ENCODE results near the gene OSM.
"Not testable (repeated sequence)": the region's sequence is repeated elsewhere in the genome, so short reads cannot be mapped to it uniquely, and the experiment has no call there.

Gene OSM

DNA sequence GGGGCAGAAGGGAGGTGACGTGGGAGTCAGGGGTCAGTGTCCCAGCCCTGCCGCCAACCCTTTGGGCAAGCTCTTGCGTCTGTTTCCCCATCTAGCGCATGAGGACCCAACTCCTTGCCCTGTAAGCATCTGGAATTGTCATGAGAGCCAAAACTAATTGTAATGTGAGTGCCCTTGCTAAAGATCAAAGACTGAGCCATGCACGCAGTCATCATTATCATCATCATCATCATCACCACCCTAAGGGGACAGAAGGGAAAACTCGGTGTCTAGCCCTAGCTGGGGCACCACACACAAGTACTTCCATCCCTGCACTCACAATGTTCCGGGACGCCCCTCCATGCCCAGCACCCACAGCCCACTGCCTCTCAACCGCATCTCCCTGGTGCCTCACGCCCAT, 22.6 kb downstream of the OSM start:
- DNase-seq, result no peak

DNA sequence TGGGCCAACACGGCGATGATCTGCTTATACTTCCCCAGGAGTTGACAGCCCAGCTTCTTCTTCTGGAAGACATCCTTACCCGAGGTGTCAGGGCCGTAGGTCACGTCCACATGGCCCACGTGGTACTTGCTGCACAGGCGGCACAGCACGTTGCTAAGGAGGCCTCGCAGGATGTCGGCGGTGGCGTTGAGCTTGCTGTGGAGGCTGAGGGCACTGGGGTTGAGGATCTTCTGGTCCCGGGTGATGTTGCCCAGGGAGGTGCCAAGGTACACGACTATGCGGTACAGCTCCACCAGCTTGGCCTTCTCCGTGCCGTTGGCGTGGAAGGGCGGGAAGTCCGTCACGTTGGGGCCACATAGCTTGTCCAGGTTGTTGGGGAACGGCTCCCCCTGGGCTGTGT, 23.0 kb downstream of the OSM start:
- no peak for DNase-seq

DNA sequence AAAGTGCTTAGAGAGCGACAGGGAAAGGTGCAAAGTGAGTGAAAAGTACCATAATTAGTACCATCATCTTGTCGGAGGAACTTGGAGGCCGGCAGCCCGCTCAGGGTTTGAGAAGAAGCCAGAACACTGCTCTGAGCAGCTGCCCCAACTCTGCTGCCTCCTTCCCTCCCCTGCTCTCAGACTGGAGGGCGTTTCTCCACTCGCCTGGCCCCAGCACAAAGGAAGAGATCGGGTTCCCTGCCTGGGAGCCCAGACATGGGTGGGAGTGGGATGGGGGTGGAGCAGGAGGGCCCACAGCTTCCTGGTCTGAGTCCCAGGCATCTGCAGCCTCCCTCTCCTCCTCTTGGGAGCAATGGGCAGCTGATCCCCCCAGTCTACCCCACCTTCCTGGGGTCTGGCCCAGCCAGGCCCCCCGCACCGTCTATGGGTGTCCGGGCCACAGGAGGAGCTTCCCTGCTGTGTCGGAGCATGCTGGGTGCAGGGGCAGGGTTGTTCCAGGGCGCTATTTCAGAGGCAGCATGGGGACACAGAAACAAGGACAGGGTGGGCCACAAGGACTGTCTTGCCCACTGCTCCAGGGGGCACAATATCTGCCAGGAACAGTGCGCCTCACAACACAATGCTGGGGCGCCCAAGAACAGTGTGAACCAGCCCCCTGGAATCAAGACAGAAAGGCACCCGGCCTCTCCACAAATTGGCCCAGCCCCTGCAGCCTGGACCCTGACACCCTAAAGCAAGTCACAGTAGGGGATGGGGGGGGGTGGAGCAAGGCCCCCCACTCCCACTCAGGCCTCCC, 24.9 kb downstream of the OSM start:
- DNase-seq, result no peak

DNA sequence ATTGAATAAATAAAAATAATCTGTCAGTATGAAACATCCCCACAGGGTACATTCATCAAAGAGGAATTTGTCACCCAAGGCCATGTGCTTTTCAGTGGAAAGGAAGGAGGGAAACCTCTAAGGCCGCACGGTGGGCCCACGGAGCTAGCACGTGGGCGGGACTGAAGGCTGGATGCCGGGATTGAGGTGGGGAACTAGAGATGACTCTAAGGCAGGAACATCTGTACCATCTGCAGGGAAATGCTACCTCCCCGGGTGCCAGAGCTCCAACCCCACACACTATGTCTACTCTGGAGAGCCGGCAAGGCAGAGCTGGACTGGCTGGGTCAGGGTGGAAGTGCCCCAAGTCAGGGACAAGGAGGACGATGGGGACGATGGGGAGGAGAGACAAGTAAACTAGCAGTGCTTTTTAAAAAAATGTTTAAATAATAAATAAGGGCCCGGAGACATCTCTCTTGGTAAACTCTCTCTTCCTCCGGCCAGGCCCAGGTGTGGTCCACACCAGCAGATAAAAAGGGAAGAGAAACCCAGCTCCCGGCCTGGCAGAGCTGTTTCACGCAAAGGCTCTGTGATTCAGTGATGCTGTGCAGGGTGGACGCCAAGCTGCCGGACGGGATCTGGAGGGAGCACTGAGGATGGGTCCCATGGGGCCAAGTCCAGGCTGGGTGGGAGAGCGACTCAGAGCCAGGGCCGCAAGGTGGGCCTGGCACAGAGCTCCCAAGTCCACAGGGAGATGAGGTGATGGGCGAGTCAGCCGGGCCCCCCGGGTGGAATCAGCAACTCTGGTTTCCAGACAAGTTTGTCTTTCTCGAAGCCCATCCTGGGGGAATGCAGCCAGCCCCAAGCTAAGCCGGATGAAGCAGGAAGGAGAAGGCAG, 25.9 kb downstream of the OSM start:
- DNase-seq, result no peak

GRCh38 chr22:30239488-30240405, 26.9 kb downstream of the OSM start:
- DNase-seq, result no peak

DNA sequence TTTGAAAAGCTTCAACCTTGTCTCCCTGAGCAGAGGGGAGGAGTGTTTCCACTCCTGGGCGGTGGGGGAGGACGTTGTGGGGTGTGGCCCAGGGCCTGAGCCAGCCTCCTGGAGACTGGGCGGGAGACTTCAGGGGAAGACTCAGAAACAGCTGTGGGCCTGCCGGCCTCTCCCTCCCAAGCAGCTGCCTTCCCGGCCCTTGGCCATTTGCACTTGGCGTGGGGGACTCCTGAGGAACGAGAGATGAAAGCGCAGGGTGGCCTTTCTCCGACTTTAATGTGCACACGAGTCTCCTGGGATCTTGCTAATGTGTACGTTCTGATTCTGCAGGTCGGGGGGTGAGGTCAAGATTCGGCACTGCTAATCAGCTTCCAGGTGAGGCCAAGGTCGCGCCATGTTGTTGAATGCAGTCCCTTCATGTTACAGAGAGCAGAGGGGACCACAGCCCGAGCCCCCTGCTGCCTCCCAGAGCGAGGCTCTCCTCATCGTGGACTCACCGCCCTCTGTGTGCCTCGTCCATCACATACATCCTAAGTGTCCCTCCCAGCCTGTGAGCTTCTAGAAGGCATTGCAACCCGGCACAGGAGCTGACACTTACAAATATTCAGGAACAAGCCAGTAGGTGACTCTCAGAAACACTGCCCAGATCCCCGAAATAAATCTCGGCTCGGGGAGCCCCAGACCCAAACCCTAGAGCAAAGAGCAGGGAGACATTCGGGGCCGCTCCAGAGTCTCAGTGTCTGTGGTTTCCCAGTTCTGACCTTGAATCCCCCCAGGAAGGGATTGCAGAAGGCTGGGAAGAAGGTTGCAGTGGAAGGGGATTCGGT, 27.8 kb downstream of the OSM start:
- DNase-seq, result no peak

- no peak for DNase-seq
Observed at GRCh38 chr22:30238136-30238535, 28.5 kb downstream of the OSM start.

DNA sequence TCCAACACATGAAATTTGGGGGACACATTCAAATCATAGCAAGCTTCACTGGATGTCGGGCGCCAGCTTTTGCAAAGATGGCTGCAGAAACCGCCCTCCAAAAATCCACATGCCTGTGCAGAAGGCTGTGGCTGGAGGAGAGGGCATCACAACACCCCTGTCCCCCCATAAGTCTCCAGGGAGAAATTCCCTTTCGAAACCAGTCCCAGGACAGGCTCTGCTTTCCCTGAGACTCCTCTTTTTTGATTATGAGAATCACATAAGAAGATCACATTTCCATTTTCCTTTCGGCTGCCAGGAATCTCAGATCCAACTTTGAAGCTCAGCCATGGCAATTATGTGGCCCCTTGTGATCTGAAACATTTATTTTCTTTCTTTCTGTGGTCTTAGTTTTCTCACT, 29.8 kb downstream of the OSM start:
- no peak for DNase-seq

- DNase-seq, result no peak
Observed at GRCh38 chr22:30235687-30236170, 30.9 kb downstream of the OSM start.

DNA sequence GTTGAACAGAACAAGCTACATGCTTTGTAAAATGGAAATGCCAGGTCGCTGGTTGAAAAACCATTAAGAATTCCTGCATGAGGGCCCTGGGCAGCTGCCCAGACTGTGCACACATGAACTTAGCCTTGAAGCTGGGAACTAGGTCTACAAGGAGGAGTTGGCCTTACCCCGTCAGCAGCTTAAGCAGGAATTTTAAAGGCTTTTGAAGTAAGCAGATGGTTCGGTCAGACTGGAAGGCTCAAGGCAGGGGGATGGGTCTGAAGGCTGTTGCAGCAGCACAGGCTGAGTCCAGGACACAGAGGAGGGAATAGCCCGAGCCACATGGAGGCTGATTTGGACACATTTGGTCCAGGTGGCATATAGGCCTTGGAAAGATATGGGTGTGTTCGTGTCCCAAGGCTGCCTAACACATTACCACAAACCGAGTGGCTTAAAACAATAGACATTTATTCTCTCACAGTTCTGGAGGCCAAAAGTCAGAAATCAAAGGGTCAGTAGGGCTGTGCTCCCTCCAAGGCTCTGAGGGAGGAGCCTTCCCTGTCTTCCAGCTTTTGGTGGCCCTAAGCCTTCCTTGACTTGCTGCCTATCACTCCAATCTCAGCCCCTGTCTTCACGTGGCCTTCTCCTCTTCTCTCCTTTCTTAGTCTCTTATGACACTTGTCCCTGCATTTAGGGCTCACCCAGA, 31.7 kb downstream of the OSM start:
- DNase-seq, result no peak

- DNase-seq, result not testable (repeated sequence)
Observed at GRCh38 chr22:30234325-30234724, 32.3 kb downstream of the OSM start.

- DNase-seq, result no peak
Observed at GRCh38 chr22:30233582-30233981, 33.1 kb downstream of the OSM start.

GRCh38 chr22:30232716-30233218, 33.9 kb downstream of the OSM start:
- no peak for DNase-seq

GRCh38 chr22:30230787-30231461, 35.7 kb downstream of the OSM start:
- no peak for DNase-seq

- DNase-seq, result no peak
Observed at GRCh38 chr22:30230330-30230729, 36.3 kb downstream of the OSM start.

DNA sequence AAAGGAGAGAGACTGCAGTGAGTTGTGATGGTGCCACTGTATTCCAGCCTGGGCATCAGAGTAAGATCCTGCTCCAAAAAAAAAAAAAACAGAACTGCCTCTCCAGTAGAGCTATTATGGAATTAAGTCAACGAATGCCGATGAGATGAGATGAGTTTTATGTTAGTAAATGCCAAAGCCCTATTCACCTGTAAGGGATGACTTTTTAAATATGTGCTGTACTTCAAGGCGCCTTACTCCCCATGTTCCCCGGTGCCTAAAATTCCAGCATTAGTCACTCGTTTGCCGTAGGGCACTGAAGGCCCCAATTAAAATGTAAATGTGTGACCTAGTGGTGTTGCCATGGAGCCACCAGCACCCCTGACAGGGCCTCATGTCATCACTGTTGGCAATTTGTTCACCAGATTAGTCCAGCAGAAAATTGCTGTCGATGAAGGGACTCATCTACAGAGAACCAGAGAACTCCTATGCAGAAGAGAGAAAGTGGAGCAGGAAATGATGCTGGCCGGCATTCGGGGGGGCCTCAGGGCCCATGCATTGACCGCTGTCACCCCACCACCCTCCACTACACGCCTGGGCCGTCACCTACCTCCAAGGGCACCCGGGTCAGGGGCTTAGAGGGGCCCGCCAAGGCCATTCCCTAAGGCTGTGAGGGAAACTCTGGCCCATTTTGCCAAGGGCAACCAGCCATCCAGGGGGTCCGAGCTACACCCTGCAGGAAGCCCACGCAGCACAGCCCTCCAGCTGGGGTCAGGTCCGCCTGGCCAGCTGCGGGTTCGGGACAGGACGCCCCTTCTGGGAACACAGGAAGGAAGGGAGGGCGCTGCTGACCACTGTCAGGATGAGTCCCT, 37.9 kb downstream of the OSM start:
- no peak for DNase-seq

- DNase-seq, result no peak
Observed at GRCh38 chr22:30227438-30228228, 39.0 kb downstream of the OSM start.

DNA sequence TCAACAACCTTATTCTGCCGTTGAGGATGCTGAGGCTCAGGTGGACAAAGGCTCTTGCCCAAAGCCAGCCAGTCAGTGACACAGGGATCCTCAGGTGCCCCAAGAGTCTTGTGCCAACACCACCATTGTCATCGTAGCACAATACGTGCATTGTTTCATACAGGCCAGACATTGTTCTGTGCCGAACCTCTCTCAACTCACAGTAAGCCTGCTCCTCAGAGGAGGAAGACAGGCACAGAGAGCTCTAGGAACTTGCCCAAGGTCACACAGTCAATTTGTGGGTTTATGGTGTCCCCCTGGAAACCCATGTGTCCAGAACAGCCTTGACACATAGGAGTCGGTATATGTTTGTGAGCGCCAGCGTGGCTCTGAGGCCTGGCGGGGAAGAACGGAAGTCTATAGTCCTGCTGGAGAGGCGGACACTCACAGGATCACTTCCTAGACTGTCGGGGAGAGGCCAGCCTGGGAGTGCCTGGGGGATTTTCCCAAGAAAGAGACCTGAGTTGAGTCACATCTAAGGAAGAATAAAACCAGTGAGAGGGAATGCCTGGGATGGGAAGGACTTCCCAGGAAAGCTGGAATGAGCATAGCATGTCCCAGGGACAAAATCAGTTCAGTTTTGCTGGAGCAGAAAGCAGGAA, 40.3 kb downstream of the OSM start:
- no peak for DNase-seq

All from activated naive CD4-positive, alpha-beta T cell (primary cell).